Endothelial cell of umbilical vein (primary cell): ENCODE results near the gene ARHGAP22. TPM values are rescaled to one million over a fixed set of nuclear protein-coding genes. Genes with fewer than 3 reads are reported as not detected.

Experiments used
- BruUV-seq: library from RNA; stranded (reverse); fragments of 400-500 nt; replicated peaks from 2 replicates; lab custom pipeline; 2021; lab: Mats Ljungman, UMichigan
- CTCF ChIA-PET: fragments of 300-600, 350-600 bp; sonication (Branson Sonifier 250); formaldehyde crosslinking; loops from one replicate; lab custom pipeline; 2021; ENCODE audit warnings: antibody characterized with exemption, inconsistent platforms; lab: Charles Lee
- POLR2A ChIA-PET: fragments of 300-600, 350-600 bp; sonication (Branson Sonifier 250); formaldehyde crosslinking; loops from one replicate; lab custom pipeline; 2021; ENCODE audit warnings: antibody characterized with exemption, inconsistent platforms; lab: Charles Lee
- DNase-seq: peaks from one replicate; pipeline ENCODE4 v3.0.0-alpha.2; 2011; ENCODE audit warnings: low read depth, low spot score
- FAIRE-seq: peaks from 2 replicates; lab custom pipeline; 2011; peaks lifted over from hg19 to GRCh38; lab: Jason Lieb, UNC
- H2AFZ ChIP-seq: 2 replicates; pipeline ENCODE4 v1.6.0; 2012; ENCODE audit warnings: low read depth, low read length, control low read depth, inconsistent platforms
- H3K27ac ChIP-seq: 2 replicates; pipeline ENCODE4 v1.5.1; 2011; ENCODE audit warnings: low read depth, mild to moderate bottlenecking, control low read depth, low read length, moderate library complexity; ENCODE audit not compliant: insufficient read depth
- H3K27me3 ChIP-seq, 2 experiments: 2 replicates each; pipeline versions ENCODE4 v1.6.0 to v1.6.1; 2011; ENCODE audit warnings: low read length in 2 of 2, mixed read lengths in 1 of 2; ENCODE audit not compliant: control insufficient read depth in 2 of 2, insufficient read depth in 2 of 2
- H3K36me3 ChIP-seq, 2 experiments: 2 replicates in 1 of 2; 3 replicates in 1 of 2; pipeline ENCODE4 v1.5.1; 2011; ENCODE audit warnings: low read length in 2 of 2, mild to moderate bottlenecking in 1 of 2, moderate library complexity in 1 of 2; ENCODE audit not compliant: control insufficient read depth in 2 of 2, insufficient read depth in 2 of 2; ENCODE audit errors: extremely low read depth in 1 of 2
- H3K4me1 ChIP-seq: 3 replicates; pipeline ENCODE4 v1.5.1; 2011; ENCODE audit warnings: mild to moderate bottlenecking, low read length; ENCODE audit not compliant: control insufficient read depth, insufficient read depth; ENCODE audit errors: extremely low read depth
- H3K4me2 ChIP-seq: 2 replicates; pipeline ENCODE4 v1.6.1; 2011; ENCODE audit warnings: low read length, control low read depth, mixed read lengths; ENCODE audit not compliant: insufficient read depth
- H3K4me3 ChIP-seq, 3 experiments: fragments of 200-600 bp in 1 of 3; sonication (generic), shearing (Covaris generic) in 1 of 3; replicated peaks in 1 of 3; 2 replicates each; pipeline ENCODE4 v1.5.1; 2011 to 2016; ENCODE audit warnings: control low read depth in 3 of 3, low read length in 3 of 3, mild to moderate bottlenecking in 2 of 3, inconsistent platforms in 1 of 3, low read depth in 1 of 3, moderate library complexity in 1 of 3; ENCODE audit not compliant: insufficient read depth in 1 of 3
- H3K79me2 ChIP-seq: 2 replicates; pipeline ENCODE4 v1.6.0; 2012; ENCODE audit warnings: low read length, inconsistent platforms; ENCODE audit not compliant: control insufficient read depth, insufficient read depth
- H3K9ac ChIP-seq: replicated peaks from 2 replicates; pipeline ENCODE3; 2011; ENCODE audit warnings: low read length, control low read depth; ENCODE audit not compliant: insufficient read depth; ENCODE audit errors: extremely low read depth
- H3K9me1 ChIP-seq: replicated peaks from 3 replicates; pipeline ENCODE4 v1.6.0; 2011; ENCODE audit warnings: mild to moderate bottlenecking, low read length; ENCODE audit not compliant: control insufficient read depth, insufficient read depth; ENCODE audit errors: extremely low read depth
- H3K9me3 ChIP-seq: replicated peaks from 2 replicates; pipeline ENCODE4 v1.5.1; 2012; ENCODE audit warnings: low read length, inconsistent platforms; ENCODE audit not compliant: control insufficient read depth, insufficient read depth
- H4K20me1 ChIP-seq: replicated peaks from 2 replicates; pipeline ENCODE3; 2011; ENCODE audit warnings: mild to moderate bottlenecking, low read length; ENCODE audit not compliant: control insufficient read depth, insufficient read depth; ENCODE audit errors: extremely low read depth
- CTCF ChIP-seq, 2 donors: IDR thresholded peaks; 1 replicate in 1 of 2; 2 replicates in 1 of 2; pipeline ENCODE4 v1.5.1; 2011; ENCODE audit warnings: low read length in 2 of 2, mild to moderate bottlenecking in 2 of 2, moderate library complexity in 2 of 2, control low read depth in 1 of 2, inconsistent platforms in 1 of 2, low read depth in 1 of 2; ENCODE audit not compliant: insufficient read depth in 1 of 2; ENCODE audit errors: extremely low read depth in 1 of 2
- EZH2 ChIP-seq: IDR thresholded peaks from 2 replicates; pipeline ENCODE4 v1.6.1; 2012; ENCODE audit warnings: borderline replicate concordance, low read depth, mild to moderate bottlenecking, moderate library complexity, low read length, inconsistent platforms; ENCODE audit not compliant: severe bottlenecking
- FOS ChIP-seq: IDR thresholded peaks from 2 replicates; pipeline ENCODE4 v1.6.1; 2011; ENCODE audit warnings: mild to moderate bottlenecking, low read length, moderate library complexity, borderline replicate concordance; ENCODE audit not compliant: insufficient read depth
- GATA2 ChIP-seq: IDR thresholded peaks from 2 replicates; pipeline ENCODE4 v1.7.0; 2011; ENCODE audit warnings: low read depth, mild to moderate bottlenecking, moderate library complexity, mixed read lengths, low read length; ENCODE audit not compliant: insufficient read length, insufficient read depth
- JUN ChIP-seq: IDR thresholded peaks from 2 replicates; pipeline ENCODE4 v1.6.1; 2011; ENCODE audit warnings: borderline replicate concordance, low read depth; ENCODE audit not compliant: insufficient read length, insufficient read depth
- MYC ChIP-seq: IDR thresholded peaks from one replicate; pipeline ENCODE4 v1.6.1; 2011; ENCODE audit warnings: mild to moderate bottlenecking, low read depth, low read length
- POLR2A ChIP-seq: IDR thresholded peaks from 2 replicates; pipeline ENCODE4 v1.6.1; 2012; ENCODE audit warnings: low read depth, mild to moderate bottlenecking, control low read depth, low read length
- POLR2AphosphoS5 ChIP-seq: IDR thresholded peaks from 2 replicates; pipeline ENCODE4 v1.6.1; 2012; ENCODE audit warnings: low read depth, mild to moderate bottlenecking, control low read depth, low read length, moderate library complexity; ENCODE audit not compliant: insufficient read depth
- dilution Hi-C: fragments of 300-500 bp; cut with MboI; formaldehyde crosslinking; loops from one replicate; pipeline ENCODE4 v1.15.0; 2019; ENCODE audit warnings: low sequenced_read_pairs; ENCODE audit not compliant: extremely low pct_ligation_motif_present
- intact Hi-C: fragments of 100-400 bp; cut with micrococcal nuclease; formaldehyde crosslinking; loops from one replicate; pipeline ENCODE4 v1.10.0; 2022
- polyA plus RNA-seq, 4 experiments: library from polyadenylated mRNA; depleted of rRNA in 3 of 4; stranded (reverse) in 3 of 4; unstranded in 1 of 4; fragments of >200 nt; gene quantifications; 2 replicates each; pipeline versions ENCODE4 v1.2.1 to v1.2.3, GENCODE V29; 2011 to 2012; ENCODE audit warnings: missing spikeins in 1 of 4
- total RNA-seq: library from RNA; stranded (reverse); gene quantifications from 2 replicates; pipeline ENCODE4 v1.2.3, GENCODE V29; 2021
- TF ChIP-seq, protein P1 (sequence below): IDR thresholded peaks from 2 replicates; pipeline ENCODE4 v1.6.1; 2011; ENCODE audit not compliant: insufficient read depth, insufficient read length

The ARHGAP22 gene
- total and polyA plus RNA-seq, 2 donors (not counting 3 experiments of a cell fraction or from before 2014, with no cell fraction given) = 8.6 to 50.3 TPM

DNA sequence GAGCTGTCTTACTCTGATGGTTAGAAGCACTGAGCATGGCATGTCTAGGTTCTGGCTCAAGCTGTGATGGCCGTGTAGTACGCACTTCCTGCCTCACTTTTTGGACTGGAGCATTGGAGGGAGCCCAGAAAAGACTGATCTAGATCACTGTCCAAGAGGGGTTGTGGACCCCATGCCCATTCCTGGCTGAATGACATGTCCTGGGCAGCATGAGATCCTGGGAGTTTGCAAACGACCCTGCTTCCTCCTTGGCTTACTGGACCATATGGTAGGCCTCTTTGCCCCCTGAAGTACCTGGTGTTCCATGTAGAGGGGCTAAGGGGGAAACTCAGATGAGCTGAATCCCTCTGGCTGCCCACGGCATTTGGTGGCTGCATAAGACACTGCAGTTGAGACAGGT lies 36.7 kb downstream of the ARHGAP22 start:
- dilution Hi-C loops = no loop called here
- no peak overlapping the region for H2AFZ ChIP-seq
- H3K4me3 ChIP-seq = no peak overlapping the region

More for the DNA sequence above, 36.7 kb downstream of the ARHGAP22 start:
- DNase-seq = no peak
- intact Hi-C loops = no loop called here
- peaks cover 50% of the 10 kb centered on the region for H3K79me2 ChIP-seq
- POLR2A ChIA-PET = no interaction called here
- peaks cover 0 to 1% of the 10 kb centered on the region in 2 experiments for H3K36me3 ChIP-seq
- H4K20me1 ChIP-seq = no peaks in the 10 kb centered on the region
- FAIRE-seq = no peak
- no peaks in the 10 kb centered on the region for H3K27me3 ChIP-seq
- BruUV-seq = no TSS peak
- no peak overlapping the region for H3K9ac ChIP-seq
- H3K9me1 ChIP-seq = no peaks in the 10 kb centered on the region
- H3K9me3 ChIP-seq = no peaks in the 10 kb centered on the region
- no peak overlapping the region for H3K27ac ChIP-seq
- no peak for TF ChIP-seq POLR2AphosphoS5
- TF ChIP-seq FOS = no peak
- TF ChIP-seq MYC = no peak
- no peak for TF ChIP-seq EZH2
- TF ChIP-seq GATA2 = no peak
- no peak for TF ChIP-seq POLR2A
- TF ChIP-seq JUN = no peak
- TF ChIP-seq, protein P1, sequence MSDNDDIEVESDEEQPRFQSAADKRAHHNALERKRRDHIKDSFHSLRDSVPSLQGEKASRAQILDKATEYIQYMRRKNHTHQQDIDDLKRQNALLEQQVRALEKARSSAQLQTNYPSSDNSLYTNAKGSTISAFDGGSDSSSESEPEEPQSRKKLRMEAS = no peak
- TF ChIP-seq CTCF (IDR thresholded peaks at IDR 0.05; ENCODE audit: extremely low read depth in 1 of 2, insufficient read depth in 1 of 2, low read depth in 1 of 2, low read length in 2 of 2) = no peak
- H3K4me2 ChIP-seq = no peak overlapping the region
- no peaks in the 10 kb centered on the region for H3K4me1 ChIP-seq
- CTCF ChIA-PET = interaction anchor here (1.7 to 3.0 kb wide), 2 partner anchors 18 to 88 kb away, joined by 3 to 17 read pairs; no protein-coding TSS in a partner anchor
